ENCODE results near the gene PSEN1. TPM values are rescaled to one million over a fixed set of nuclear protein-coding genes. Genes with fewer than 3 reads are reported as not detected.
"Not testable (repeated sequence)": the region's sequence is repeated elsewhere in the genome, so short reads cannot be mapped to it uniquely, and the experiment has no call there.

Gene PSEN1
- total RNA-seq, 1 donor from 2014 or later, result 58.6 TPM

DNA sequence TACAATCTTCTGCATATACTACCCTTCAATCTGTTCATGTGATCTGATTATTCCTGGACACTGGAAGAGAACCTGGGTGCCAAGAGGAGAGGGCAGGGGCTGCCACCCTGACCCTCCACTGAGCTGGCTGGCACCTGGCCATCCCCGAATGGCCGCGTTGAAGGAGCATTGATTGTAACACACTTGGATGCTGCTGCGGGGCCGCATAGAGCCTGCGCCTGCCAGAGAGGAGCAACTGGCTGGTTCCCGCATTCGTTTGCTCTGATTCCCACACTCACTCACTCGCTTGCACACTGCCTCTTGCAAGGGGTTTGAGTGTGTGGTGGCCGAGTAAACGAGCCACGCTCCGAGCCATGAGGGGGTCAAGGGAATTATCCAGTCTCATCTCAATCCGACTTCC lies 32.4 kb downstream of the PSEN1 start:
- Mint-ChIP-seq H3K4me1 (ENCODE audit: low read depth) (no peaks in the 10 kb centered on the region), H3K4me3 (ENCODE audit: unreplicated experiment) (no peak overlapping the region), H3K27me3 (ENCODE audit: low read depth) (no peaks in the 10 kb centered on the region), H3K9me3 (ENCODE audit: low read depth) (no peaks in the 10 kb centered on the region), H3K27ac (ENCODE audit: unreplicated experiment) (no peak overlapping the region), H3K36me3 (ENCODE audit: low read depth) (peaks cover 20% of the 10 kb centered on the region)
- DNase-seq (ENCODE audit: low spot score), result no peak
- TF ChIP-seq, protein P1, sequence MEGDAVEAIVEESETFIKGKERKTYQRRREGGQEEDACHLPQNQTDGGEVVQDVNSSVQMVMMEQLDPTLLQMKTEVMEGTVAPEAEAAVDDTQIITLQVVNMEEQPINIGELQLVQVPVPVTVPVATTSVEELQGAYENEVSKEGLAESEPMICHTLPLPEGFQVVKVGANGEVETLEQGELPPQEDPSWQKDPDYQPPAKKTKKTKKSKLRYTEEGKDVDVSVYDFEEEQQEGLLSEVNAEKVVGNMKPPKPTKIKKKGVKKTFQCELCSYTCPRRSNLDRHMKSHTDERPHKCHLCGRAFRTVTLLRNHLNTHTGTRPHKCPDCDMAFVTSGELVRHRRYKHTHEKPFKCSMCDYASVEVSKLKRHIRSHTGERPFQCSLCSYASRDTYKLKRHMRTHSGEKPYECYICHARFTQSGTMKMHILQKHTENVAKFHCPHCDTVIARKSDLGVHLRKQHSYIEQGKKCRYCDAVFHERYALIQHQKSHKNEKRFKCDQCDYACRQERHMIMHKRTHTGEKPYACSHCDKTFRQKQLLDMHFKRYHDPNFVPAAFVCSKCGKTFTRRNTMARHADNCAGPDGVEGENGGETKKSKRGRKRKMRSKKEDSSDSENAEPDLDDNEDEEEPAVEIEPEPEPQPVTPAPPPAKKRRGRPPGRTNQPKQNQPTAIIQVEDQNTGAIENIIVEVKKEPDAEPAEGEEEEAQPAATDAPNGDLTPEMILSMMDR (IDR thresholded peaks at IDR 0.05), result no peak

DNA sequence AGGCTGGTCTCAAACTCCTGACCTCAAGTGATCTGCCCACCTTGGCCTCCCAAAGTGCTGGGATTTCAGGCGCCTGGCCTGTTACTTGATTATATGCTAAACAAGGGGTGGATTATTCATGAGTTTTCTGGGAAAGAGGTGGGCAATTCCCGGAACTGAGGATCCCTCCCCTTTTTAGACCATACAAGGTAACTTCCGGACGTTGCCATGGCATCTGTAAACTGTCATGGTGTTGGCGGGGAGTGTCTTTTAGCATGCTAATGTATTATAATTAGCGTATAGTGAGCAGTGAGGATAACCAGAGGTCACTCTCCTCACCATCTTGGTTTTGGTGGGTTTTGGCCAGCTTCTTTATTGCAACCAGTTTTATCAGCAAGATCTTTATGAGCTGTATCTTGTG lies 33.5 kb downstream of the PSEN1 start:
- H3K4me1 Mint-ChIP-seq (ENCODE audit: low read depth); H3K27ac Mint-ChIP-seq (ENCODE audit: unreplicated experiment); H3K27me3 Mint-ChIP-seq (ENCODE audit: low read depth); H3K9me3 Mint-ChIP-seq (ENCODE audit: low read depth); H3K4me3 Mint-ChIP-seq (ENCODE audit: unreplicated experiment); DNase-seq (ENCODE audit: low spot score): not testable (repeated sequence)
- H3K36me3 Mint-ChIP-seq (ENCODE audit: low read depth), result peaks cover 20% of the 10 kb centered on the region

DNA sequence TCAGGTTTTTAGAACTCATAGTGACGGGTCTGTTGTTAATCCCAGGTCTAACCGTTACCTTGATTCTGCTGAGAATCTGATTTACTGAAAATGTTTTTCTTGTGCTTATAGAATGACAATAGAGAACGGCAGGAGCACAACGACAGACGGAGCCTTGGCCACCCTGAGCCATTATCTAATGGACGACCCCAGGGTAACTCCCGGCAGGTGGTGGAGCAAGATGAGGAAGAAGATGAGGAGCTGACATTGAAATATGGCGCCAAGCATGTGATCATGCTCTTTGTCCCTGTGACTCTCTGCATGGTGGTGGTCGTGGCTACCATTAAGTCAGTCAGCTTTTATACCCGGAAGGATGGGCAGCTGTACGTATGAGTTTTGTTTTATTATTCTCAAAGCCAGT lies 34.4 kb downstream of the PSEN1 start:
- peaks cover 20% of the 10 kb centered on the region for H3K36me3 Mint-ChIP-seq (ENCODE audit: low read depth)

DNA sequence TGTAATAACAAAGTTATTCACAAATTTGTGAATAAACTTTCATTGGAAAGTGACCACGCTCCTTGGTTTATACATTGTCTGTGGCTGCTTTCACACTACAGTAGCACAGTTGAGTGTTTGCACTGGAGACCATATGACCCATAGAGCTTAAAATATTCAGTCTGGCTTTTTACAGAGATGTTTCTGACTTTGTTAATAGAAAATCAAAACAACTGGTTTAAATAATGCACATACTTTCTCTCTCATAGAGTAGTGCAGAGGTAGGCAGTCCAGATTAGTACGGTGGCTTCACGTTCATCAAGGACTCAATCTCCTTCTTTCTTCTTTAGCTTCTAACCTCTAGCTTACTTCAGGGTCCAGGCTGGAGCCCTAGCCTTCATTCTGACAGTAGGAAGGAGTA lies 36.2 kb downstream of the PSEN1 start:
- TF ChIP-seq, protein P1 (IDR thresholded peaks at IDR 0.05), result no peak
- peaks cover 19% of the 10 kb centered on the region for H3K36me3 Mint-ChIP-seq (ENCODE audit: low read depth)
- no peaks in the 10 kb centered on the region for H3K27me3 Mint-ChIP-seq (ENCODE audit: low read depth)
- no peak overlapping the region for H3K27ac Mint-ChIP-seq (ENCODE audit: unreplicated experiment)
- no peaks in the 10 kb centered on the region for H3K4me1 Mint-ChIP-seq (ENCODE audit: low read depth)
- H3K4me3 Mint-ChIP-seq (ENCODE audit: unreplicated experiment), result no peak overlapping the region
- no peaks in the 10 kb centered on the region for H3K9me3 Mint-ChIP-seq (ENCODE audit: low read depth)
- DNase-seq (ENCODE audit: low spot score), result no peak

More for the DNA sequence above, 34.4 kb downstream of the PSEN1 start:
- Mint-ChIP-seq H3K27me3 (ENCODE audit: low read depth) (no peaks in the 10 kb centered on the region), H3K27ac (ENCODE audit: unreplicated experiment) (no peak overlapping the region), H3K4me1 (ENCODE audit: low read depth) (no peaks in the 10 kb centered on the region), H3K9me3 (ENCODE audit: low read depth) (no peaks in the 10 kb centered on the region), H3K4me3 (ENCODE audit: unreplicated experiment) (no peak overlapping the region)
- TF ChIP-seq, protein P1 (IDR thresholded peaks at IDR 0.05), result no peak
- no peak for DNase-seq (ENCODE audit: low spot score)

DNA sequence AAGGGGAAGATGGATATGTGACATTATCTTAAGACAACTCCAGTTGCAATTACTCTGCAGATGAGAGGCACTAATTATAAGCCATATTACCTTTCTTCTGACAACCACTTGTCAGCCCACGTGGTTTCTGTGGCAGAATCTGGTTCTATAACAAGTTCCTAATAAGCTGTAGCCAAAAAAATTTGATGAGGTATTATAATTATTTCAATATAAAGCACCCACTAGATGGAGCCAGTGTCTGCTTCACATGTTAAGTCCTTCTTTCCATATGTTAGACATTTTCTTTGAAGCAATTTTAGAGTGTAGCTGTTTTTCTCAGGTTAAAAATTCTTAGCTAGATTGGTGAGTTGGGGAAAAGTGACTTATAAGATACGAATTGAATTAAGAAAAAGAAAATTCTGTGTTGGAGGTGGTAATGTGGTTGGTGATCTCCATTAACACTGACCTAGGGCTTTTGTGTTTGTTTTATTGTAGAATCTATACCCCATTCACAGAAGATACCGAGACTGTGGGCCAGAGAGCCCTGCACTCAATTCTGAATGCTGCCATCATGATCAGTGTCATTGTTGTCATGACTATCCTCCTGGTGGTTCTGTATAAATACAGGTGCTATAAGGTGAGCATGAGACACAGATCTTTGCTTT lies 36.9 kb downstream of the PSEN1 start:
- H3K4me3 Mint-ChIP-seq (ENCODE audit: unreplicated experiment), result no peak overlapping the region
- H3K27ac Mint-ChIP-seq (ENCODE audit: unreplicated experiment), result no peak overlapping the region
- H3K27me3 Mint-ChIP-seq (ENCODE audit: low read depth), result no peaks in the 10 kb centered on the region
- H3K9me3 Mint-ChIP-seq (ENCODE audit: low read depth), result no peaks in the 10 kb centered on the region
- TF ChIP-seq, protein P1 (IDR thresholded peaks at IDR 0.05), result peak; percentile 89
- peaks cover 19% of the 10 kb centered on the region for H3K36me3 Mint-ChIP-seq (ENCODE audit: low read depth)
- DNase-seq (ENCODE audit: low spot score), result no peak
- no peaks in the 10 kb centered on the region for H3K4me1 Mint-ChIP-seq (ENCODE audit: low read depth)

DNA sequence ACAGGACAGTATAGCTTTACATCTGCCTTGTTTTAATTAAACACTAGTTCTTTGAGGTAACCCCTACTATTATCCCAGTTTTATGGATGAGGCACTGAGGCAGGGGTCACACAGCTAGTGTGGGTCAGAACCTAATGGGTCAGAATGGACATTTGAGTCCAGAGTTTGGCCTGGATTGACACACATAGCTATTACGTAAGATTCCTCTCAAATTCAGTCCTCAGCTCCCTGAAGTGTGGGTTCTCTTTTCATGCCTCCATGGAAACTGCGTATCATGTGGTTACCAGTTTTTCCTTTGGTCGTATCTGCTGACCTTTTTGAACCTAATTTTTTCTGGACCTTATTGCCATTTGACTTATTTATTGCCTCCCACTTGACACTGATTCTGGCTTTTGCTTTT lies 40.4 kb downstream of the PSEN1 start:
- H3K27ac Mint-ChIP-seq (ENCODE audit: unreplicated experiment), result no peak overlapping the region
- no peaks in the 10 kb centered on the region for H3K9me3 Mint-ChIP-seq (ENCODE audit: low read depth)
- DNase-seq (ENCODE audit: low spot score), result no peak
- no peaks in the 10 kb centered on the region for H3K27me3 Mint-ChIP-seq (ENCODE audit: low read depth)
- no peak overlapping the region for H3K4me3 Mint-ChIP-seq (ENCODE audit: unreplicated experiment)
- peaks cover 9% of the 10 kb centered on the region for H3K4me1 Mint-ChIP-seq (ENCODE audit: low read depth)
- TF ChIP-seq, protein P1 (IDR thresholded peaks at IDR 0.05), result no peak
- peaks cover 11% of the 10 kb centered on the region for H3K36me3 Mint-ChIP-seq (ENCODE audit: low read depth)
